GM19238 (cell line): ENCODE data around the gene TBCC.

Source experiments
- DNase-seq: peaks from one replicate; pipeline ENCODE4 v3.0.0; 2011; ENCODE audit warnings: low spot score; ENCODE audit not compliant: insufficient read length

Gene TBCC

DNA sequence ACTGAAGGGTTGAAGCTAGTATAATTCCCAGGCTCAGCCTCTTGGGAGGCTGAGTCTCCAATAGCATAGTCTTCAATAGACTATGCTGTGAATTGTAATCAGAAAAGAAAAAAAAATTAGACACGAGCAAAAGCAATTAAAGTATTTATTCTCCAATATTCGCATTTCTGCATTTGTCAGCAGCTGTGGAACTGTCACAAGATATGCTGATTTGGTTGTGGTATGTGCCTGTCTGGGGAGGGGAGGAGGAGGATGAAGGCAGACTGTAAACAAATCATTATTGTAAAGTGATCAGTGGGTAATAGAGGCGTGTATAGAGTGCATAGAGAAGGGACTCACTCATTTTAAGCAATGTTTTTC, 25.8 kb upstream of the TBCC start:
- DNase-seq, result no peak

DNA sequence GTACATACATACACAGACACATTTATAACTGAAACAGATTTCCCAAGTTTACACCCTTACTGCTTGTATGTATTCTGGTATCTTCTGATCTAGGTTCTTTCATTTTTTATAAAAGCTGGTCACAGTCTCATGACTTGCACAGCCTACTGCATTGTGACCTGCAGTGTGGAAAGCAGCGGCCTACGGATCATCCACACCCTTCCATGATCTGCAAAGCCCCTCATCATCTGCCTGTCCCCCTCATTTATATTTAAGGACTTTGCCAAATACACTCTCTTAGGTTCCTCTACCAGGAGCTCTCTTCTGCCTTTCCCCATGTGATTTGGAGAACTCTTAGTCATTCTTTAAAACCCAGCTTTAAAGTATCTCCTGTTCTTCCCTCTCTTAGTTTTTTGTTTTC, 23.9 kb upstream of the TBCC start:
- DNase-seq, result no peak

DNA sequence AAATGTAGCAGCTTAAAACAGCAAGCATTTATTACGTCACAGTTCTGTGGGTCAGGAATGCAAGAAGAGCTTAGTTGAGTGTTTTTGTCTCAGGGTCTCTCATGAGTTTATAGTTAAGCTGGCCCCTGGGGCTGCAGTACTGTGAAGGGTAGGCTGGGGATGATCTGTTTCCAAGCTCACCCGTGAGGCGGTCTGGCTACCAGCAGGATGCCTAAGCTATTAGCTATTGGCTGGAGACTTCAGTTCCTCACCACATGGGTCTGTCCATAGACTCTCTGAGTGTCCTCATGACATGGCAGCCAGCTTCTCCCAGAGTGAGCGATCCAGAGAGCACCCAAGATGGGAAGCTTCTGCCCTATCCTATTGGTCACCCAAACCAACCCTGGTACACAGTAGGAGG, 23.1 kb upstream of the TBCC start:
- DNase-seq, result no peak

DNA sequence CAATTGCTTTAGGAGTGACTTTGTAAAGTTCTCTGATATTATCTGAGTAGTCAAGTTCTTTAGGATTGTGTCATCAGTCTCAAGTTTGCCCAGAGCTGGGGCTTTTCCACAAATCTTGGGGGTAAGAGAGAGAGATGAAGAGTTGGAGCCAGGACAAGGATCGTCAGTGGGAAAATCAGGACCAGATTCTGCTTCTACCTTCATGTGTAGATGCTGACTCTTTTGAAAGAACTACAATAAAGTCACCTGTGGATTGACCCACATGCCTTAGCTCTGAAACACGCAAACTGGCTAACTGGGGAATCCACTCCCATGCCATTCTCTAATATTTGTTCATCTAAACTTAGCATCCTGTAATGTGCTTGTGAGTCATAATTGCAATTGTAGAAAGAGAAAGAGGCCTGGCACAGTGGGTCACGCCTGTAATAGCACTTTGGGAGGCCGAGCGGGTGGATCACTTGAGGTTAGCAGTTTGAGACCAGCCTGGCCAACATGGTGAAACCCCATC, 20.3 kb upstream of the TBCC start:
- no peak for DNase-seq

DNA sequence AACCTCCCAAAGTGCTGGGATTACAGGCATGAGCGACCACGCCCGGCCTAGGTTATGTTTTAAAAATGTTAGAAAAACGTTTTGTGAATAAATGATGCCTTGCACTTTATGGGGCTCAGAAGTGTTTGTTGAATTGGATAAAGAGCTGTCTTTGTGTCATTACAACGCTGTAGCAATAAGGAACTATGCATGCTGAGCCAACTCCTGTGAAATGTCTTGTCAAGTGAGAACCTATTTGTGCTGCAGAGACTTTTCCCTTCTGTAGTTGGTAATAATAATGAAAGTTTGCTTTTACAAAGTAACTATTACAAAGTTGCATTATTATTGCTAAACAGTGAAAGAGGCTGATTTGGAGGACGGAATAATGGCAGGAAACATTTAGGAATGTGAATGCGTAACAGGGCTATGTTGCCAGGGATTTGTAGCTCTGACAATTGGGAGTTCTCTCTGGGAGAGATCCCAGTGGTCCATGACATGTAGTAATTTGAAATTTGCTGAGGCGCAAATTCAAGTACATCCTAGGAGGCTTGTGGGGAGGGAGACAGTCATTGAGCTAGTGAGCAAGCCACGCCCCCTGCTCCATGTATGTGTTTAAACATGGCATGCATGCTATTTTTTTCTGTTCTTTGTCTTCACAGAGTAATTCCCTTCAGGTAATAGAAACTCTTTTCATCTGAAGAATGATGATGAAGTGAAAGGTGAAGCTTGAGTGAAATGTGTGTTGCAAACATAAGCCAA, 19.2 kb upstream of the TBCC start:
- DNase-seq, result no peak

DNA sequence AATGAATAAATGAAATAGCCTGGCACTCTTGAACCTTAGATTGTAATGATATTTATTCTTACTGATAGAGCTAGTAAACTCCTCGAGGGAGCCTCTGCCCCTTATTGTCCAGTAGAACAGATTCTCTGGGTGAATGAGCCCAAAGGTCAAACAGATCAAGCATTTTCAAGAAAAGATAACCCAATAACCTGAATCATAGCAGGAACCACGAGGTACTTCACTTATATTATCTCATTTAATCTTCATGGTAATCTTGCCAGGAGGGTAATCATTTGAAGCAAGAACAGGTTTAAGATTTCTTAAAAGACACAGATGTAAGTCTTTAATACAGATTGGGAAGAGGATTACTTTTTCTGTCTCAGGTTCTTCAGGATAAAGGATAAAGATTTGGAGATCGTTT, 17.0 kb upstream of the TBCC start:
- no peak for DNase-seq

DNA sequence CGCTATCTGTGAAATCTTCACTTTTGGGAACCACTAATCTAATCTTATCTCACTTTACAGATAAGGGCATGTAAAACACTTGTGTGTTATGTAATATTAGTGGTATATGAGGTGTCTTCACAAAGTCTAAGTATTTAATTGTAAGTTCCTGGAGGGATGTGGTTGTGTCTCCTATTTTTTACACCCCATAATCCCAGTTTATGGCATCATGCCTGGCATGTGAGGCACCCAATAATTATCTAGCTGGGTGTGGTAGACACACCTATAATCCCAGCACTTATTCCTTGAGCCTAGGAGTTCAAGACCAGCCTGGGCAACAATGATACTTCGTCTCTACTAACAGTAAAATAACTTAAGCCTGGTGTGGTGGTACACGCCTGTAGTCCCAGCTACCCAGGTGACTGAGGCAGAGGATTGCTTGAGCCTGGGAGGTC, 16.5 kb upstream of the TBCC start:
- DNase-seq, result no peak

DNA sequence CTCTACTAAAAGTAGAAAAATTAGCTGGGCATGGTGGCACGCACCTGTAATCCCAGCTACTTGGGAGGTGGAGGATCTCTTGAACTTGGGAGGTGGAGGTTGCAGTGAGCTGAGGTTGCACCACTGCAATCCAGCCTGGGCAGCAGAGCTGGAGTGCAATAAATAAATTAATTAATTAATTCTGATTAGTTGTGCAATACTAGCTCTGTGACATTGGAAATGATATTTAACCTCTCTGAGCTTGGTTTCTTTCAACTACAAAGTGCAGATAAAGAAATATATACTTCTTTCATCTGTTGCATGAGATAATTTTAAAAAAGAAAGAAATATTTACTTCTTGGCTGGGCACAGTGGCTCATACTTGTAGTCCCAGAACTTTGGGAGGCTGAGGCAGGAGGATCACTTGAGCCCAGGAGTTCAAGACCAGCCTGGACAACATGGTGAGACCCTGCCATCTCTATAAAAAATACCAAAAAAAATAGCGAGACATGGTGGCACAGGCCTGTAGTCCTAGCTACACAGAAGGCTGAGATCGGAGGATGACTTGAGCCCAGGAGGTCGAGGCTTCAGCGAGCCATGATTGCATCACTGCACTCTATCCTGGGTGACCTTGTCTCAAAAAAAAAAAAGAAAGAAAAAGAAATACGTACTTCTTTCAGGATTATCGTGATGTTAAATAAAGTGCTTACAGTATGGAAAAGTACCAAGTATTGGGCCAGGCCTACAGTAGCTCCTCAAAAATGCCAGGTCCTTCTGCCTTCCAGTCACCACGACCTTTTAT, 15.6 kb upstream of the TBCC start:
- no peak for DNase-seq

DNA sequence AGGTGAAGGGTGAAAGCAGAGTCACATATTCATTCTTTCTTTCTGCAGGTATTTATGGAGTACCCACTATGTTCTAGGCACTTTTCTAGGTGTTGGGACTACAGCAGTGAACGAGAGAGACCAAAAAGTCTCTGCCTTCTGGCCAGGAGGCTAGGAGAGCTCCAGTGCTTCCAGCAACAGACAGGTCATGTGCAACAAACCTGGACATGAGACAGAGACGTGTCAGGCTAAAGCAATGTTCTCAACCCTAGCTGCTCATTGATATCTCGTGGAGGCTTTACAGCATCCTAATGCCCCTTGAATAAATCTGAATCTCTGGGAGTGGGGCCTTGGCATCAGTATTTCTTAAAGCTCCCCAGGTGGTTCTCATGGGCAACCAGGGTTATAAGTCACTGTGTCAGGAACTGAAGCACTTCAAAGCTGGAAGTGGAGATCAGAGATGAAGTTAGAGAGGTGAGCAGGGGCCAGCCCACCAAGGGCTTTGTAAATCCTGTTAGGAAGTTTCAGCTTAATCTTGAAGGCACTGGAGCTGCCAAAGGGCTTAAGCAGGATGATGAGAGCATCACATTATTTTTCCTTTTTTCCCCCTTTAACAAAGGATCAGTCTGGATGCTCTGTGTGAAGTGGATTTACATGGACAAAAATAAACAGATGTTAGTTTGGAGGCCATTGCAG, 13.0 kb upstream of the TBCC start:
- DNase-seq, result no peak

DNA sequence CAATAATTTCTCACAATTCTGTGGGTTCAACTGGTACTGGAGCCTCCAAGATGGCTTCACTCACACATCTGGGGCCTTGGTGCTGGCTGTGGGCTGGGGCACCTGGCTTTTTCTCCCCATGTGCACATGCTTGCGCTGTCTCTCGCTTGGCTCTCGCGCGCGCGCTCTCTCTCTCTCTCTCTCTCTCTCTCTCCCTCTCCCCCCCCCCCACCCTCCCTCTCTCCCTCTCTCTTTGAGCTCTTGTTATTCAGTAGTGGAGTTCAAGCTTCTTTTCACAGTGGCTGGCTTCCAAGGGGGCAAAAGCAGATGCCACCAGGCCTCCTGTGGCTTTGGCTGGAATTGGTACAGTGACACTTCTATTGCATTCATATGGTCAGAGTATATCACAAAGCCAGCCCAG, 10.8 kb upstream of the TBCC start:
- DNase-seq, result no peak

DNA sequence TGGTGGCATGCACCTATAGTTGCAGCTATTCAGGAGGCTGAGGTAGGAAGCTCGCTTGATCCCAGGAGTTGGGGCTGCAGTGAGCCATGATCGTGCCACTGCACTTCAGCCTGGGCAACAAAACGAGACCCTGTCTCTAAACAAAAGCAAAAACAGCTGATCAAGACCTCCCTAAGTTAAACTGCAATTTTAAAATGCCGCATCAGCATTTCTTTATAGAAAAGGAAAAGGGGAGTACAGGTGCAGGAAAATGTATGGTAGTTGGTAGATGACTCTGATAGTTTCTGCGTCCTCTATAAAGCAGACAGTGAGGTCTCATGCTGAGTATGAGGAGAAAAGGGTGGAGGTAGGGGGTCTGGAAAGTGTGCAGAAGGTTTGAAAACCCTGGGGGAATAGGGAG, 8.9 kb upstream of the TBCC start:
- no peak for DNase-seq

DNA sequence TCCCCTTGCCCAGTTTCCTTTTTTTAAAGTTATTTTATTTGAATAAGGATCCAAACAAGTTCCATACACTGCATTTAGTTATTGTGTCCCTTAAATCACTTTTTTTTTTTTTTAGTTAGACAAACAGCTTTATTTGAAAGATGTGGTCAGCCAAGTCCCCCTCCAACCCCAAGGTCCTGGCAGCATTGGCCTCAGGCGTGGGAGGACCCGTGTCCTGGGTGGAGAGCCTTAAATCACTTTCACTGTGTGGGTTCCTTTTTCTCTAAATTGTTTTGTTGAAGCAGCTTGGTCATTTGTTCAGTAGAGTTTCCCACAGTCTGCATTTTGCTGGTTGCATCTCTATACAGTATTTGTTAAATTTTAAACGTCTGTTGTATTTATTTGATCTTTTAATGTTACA, 5.2 kb upstream of the TBCC start:
- no peak for DNase-seq

DNA sequence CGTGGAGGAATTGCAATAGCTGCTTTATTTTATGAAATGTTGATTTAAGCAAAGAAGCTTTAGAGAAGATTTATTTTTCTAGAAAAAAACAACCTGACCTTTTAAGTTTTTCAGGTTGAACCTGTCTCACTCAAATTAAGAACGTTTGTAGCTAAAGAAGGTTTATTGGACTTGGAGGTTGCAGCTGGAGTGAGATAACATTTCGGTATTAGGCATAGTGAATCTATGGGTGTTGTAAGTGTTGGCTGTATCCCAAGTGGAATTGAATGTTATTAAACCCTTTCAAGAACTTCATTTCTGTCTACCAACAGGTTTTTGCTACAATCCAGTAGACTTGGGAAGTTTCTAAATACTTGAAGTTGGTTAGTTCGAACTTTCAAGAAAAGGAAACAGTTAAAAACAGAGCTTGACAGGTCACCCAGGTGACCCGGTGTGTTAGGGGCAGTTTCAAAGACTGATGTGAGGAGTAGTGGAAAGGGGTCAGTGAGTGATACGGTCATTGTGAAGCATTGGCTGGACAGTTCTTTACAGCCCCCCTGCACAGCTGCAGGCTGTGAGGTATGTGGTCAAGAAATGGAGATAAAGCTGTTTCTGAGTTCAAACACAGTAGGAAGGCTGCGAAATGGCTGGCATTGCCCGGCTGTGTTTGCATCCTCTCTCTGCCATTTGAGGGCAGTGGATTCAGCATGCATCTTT, 2.4 kb upstream of the TBCC start:
- no peak for DNase-seq

DNA sequence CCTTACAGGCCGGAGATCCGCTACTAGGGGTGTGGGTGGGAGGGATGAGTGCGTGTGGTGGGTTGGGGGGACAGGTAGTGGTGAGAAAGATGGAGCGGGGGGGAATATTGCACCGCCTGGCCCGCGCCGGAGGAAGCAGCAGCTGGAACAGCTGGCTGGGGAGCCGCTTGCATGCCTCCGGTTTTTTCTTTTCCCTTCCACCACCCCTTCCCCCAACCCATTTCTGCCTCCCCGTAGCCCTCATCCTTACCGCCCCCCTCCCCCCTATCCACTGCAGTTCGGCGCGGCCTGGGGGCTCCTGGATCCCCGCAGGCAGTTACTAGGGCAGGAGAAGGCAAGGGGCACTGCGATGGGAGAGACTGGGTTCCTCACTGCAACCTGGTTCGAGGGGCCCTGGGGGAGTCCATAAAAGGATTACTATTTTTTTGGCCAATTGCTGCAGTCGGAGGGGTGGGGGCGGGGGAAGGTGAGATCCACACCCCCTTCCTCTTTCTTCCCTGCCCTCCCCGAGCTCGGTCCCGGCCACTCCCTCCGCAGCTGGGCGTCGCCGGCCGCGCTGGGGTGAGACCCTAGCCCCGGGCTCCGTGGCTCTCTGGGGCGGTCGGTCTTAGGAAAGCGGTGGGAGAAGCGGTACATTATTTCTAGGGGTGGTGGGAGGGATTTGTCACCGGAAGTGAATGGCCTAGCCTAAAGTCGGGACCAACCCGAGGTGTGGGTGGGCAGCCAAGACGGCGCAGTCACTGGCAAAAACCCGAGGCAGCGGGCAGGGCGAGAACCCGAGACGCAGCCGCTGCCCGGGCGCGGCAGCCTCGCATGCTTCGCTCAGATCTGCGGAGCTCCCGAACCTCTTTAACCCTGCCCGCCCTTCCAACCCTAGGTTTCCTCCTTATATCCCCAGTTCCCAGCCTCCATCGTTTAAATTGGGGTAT, 824 bp upstream of the TBCC start:
- peak; percentile 85 for DNase-seq

DNA sequence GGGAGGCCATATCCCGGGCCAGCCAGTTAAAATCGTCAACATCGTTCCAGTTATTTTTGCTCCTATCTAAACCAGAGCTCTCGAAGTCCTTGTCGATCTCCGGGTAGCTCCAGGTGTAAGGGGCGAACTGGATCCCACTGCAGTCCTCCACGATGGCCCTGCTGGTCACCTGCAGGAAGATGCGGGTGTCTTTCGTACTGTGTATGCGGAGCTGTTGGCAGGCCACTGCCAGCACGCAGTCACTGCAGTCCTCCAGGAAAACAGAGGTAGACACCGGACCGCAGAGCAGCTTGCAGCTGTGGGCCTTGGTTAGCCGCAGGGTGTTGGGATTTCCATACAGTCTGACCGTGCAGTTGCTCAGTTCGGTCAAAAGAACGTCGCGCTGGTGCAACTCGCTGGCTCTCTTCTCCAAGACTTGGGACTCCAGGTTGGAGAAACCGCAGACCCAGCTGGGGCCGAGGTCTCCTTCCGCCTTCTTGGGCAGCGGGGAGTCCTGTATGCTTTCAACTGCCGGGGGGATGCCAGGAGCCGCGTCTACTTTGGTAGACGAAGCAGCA, 742 bp downstream of the TBCC start:
- peak; percentile 12 for DNase-seq

DNA sequence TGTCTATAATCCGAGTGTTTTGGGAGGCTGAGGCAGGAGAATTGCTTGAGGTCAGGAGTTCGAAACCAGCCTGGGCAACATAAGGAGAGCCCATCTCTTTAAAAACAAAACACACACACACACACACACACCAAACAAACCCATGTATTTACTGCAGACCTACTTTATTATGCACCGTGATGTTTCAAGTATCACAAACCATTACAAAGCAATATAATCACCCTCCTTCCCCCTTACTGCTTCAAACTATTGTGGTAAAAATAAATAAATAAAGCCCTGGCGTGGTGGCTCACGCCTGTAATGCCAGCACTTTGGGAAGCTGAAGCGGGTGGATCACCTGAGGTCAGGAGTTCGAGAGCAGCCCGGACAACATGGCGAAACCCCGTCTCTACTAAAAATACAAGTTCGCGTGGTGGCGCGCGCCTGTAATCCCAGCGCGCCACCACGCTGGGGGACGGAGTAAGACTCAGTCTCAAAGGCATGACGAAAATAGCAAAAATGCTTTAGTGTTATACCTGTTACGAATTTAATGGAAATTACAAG, 1.5 kb downstream of the TBCC start:
- no peak for DNase-seq

DNA sequence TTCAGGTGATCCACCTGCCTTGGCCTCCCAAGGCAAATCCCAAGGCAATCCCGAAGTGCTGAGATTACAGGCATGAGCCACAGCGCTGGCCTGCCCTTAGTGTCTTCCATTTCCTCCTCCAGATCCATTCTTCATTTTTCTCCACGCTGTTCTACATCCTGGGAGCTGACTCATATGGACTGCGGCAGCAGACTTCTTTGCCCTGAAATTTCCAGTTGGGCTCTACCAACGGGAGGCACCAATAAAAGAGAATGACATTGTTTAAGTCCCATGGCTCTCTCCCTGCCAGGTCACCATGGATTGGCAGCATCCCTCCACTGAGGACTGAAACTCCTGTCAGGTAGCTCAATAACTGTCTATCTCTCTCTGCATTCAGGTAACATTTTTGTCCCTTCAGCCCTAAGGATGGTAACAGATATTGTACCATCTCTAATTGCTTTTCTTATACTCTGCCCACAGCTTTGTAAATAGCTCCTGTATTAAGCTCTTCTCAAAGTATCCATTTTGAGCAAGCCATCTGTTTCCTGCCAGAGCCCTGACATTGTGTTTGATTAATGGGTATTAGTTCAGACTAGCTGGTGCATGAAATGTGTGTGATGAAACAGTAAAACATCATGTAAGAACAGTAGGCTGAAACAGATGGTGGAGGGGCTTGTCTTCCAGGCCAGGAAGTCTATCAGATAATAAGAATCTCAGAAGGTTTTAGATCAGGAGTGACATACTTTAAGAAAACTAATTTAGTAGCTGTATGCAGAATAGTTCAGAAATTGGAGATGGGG, 3.6 kb downstream of the TBCC start:
- no peak for DNase-seq

DNA sequence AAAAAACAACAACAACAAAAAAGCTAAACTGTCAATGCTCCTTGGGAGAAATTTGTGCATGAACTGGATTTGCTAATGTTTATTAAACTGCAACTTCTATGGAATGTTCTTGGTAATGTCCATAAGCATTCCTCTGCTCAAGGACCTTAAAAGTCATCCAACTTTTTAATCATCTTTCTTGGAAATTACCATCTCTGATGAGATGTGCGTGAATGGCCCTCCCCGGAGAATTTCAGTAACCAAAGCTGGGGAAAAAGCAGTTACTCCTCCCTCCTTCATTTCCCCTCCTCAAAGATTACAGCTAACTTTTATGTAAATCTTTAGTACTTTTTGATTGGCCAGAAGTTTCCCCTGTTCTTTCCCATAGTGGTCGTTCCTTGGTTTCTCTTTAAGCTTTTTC, 5.2 kb downstream of the TBCC start:
- DNase-seq, result no peak

DNA sequence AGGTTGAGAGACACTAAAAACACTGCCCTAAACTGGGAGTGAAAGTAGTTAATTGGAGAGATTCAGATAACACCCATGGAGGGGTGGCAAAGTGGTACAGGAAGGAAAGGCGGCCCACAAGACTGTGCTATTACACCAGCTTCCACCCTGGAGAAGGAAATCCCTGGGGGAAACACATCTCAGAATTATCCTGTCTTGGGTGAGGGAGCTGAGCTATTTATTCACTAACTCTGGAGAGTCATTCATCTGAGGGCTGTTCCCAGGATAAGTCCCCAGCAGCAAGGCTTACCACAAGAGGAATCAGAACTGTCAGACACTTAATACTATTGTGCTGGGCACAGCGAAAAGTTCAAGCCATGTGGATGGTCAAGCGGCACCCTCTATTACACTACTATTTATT, 9.9 kb downstream of the TBCC start:
- no peak for DNase-seq
